OCI-LY7 (cell line): ENCODE data around the gene PSMF1.

Source experiments
- EZH2phosphoT487 ChIP-seq: fragments of 200-600 bp; sonication (generic); IDR thresholded peaks from 2 replicates; pipeline ENCODE4 v1.6.1; 2018; ENCODE audit warnings: low read depth, borderline replicate concordance, mild to moderate bottlenecking, mixed run types, antibody characterized with exemption, low read length, moderate library complexity, mixed read lengths
- TF ChIP-seq, protein P1 (sequence below): fragments of 200-600 bp; sonication (generic); conservative IDR thresholded peaks from 2 replicates; pipeline ENCODE4 v1.5.1; 2014; ENCODE audit warnings: mild to moderate bottlenecking, antibody characterized with exemption, low read length, moderate library complexity, mixed read lengths

DNA sequence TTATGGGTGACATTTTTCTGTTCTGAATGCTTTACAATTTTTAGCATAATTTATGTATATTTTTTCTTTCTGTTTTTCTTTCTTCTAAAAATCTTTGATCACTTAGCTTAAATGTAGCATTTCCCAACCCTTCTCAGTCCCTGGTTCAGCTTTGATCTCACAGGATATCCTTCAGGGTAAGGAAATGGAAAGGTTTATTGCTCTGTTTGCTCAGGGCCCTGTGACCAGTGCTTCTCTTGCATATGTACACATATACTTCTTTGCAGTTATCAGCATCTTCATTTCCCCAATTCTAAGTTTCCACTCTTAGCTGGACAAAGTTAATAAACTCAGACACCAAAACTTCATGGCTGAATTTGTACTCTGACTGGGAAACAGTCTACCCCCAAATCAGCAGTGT is 35.8 kb downstream of the PSMF1 start:
- TF ChIP-seq, protein P1, sequence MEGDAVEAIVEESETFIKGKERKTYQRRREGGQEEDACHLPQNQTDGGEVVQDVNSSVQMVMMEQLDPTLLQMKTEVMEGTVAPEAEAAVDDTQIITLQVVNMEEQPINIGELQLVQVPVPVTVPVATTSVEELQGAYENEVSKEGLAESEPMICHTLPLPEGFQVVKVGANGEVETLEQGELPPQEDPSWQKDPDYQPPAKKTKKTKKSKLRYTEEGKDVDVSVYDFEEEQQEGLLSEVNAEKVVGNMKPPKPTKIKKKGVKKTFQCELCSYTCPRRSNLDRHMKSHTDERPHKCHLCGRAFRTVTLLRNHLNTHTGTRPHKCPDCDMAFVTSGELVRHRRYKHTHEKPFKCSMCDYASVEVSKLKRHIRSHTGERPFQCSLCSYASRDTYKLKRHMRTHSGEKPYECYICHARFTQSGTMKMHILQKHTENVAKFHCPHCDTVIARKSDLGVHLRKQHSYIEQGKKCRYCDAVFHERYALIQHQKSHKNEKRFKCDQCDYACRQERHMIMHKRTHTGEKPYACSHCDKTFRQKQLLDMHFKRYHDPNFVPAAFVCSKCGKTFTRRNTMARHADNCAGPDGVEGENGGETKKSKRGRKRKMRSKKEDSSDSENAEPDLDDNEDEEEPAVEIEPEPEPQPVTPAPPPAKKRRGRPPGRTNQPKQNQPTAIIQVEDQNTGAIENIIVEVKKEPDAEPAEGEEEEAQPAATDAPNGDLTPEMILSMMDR = no peak
- TF ChIP-seq EZH2phosphoT487 = no peak
